ENCODE data around the gene DHX9. TPM values are rescaled to one million over a fixed set of nuclear protein-coding genes. Genes with fewer than 3 reads are reported as not detected.

DHX9 gene
- total and polyA plus RNA-seq, 10 of the 15 experiments (the other 5 are each of a cell fraction or from before 2014, with no cell fraction given): 90.7 to 234 (median 217) TPM

DNA sequence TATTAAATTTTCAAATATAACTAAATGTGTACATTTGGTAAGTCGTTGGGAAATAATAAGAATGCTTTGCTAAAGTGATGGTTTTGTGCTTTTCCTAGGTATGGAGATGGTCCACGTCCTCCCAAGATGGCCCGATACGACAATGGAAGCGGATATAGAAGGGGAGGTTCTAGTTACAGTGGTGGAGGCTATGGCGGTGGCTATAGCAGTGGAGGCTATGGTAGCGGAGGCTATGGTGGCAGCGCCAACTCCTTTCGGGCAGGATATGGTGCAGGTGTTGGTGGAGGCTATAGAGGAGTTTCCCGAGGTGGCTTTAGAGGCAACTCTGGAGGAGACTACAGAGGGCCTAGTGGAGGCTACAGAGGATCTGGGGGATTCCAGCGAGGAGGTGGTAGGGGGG lies 47.8 kb downstream of the DHX9 start (continued):
- TF ChIP-seq, protein P1, sequence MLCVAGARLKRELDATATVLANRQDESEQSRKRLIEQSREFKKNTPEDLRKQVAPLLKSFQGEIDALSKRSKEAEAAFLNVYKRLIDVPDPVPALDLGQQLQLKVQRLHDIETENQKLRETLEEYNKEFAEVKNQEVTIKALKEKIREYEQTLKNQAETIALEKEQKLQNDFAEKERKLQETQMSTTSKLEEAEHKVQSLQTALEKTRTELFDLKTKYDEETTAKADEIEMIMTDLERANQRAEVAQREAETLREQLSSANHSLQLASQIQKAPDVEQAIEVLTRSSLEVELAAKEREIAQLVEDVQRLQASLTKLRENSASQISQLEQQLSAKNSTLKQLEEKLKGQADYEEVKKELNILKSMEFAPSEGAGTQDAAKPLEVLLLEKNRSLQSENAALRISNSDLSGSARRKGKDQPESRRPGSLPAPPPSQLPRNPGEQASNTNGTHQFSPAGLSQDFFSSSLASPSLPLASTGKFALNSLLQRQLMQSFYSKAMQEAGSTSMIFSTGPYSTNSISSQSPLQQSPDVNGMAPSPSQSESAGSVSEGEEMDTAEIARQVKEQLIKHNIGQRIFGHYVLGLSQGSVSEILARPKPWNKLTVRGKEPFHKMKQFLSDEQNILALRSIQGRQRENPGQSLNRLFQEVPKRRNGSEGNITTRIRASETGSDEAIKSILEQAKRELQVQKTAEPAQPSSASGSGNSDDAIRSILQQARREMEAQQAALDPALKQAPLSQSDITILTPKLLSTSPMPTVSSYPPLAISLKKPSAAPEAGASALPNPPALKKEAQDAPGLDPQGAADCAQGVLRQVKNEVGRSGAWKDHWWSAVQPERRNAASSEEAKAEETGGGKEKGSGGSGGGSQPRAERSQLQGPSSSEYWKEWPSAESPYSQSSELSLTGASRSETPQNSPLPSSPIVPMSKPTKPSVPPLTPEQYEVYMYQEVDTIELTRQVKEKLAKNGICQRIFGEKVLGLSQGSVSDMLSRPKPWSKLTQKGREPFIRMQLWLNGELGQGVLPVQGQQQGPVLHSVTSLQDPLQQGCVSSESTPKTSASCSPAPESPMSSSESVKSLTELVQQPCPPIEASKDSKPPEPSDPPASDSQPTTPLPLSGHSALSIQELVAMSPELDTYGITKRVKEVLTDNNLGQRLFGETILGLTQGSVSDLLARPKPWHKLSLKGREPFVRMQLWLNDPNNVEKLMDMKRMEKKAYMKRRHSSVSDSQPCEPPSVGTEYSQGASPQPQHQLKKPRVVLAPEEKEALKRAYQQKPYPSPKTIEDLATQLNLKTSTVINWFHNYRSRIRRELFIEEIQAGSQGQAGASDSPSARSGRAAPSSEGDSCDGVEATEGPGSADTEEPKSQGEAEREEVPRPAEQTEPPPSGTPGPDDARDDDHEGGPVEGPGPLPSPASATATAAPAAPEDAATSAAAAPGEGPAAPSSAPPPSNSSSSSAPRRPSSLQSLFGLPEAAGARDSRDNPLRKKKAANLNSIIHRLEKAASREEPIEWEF (IDR thresholded peaks at IDR 0.05; ENCODE audit: insufficient replicate concordance, low read depth, low read length): no peak
- no peak for TF ChIP-seq RAD21 (IDR thresholded peaks at IDR 0.05; ENCODE audit: insufficient read depth, low read depth, low read length)
- TF ChIP-seq, protein P2, sequence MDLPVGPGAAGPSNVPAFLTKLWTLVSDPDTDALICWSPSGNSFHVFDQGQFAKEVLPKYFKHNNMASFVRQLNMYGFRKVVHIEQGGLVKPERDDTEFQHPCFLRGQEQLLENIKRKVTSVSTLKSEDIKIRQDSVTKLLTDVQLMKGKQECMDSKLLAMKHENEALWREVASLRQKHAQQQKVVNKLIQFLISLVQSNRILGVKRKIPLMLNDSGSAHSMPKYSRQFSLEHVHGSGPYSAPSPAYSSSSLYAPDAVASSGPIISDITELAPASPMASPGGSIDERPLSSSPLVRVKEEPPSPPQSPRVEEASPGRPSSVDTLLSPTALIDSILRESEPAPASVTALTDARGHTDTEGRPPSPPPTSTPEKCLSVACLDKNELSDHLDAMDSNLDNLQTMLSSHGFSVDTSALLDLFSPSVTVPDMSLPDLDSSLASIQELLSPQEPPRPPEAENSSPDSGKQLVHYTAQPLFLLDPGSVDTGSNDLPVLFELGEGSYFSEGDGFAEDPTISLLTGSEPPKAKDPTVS (IDR thresholded peaks at IDR 0.05; ENCODE audit: low read depth, low read length): no peak
- TF ChIP-seq PAX5 (IDR thresholded peaks at IDR 0.05; ENCODE audit: borderline replicate concordance, low read depth, low read length): no peak
- TF ChIP-seq MXI1 (IDR thresholded peaks at IDR 0.05; ENCODE audit: low read depth, low read length): no peak
